ENCODE data around the gene HSFX4. TPM values are rescaled to one million over a fixed set of nuclear protein-coding genes. Genes with fewer than 3 reads are reported as not detected.
"Not testable (repeated sequence)": the region's sequence is repeated elsewhere in the genome, so short reads cannot be mapped to it uniquely, and the experiment has no call there.

HSFX4 gene
- total RNA-seq, 2 donors from 2014 or later, result not detected

DNA sequence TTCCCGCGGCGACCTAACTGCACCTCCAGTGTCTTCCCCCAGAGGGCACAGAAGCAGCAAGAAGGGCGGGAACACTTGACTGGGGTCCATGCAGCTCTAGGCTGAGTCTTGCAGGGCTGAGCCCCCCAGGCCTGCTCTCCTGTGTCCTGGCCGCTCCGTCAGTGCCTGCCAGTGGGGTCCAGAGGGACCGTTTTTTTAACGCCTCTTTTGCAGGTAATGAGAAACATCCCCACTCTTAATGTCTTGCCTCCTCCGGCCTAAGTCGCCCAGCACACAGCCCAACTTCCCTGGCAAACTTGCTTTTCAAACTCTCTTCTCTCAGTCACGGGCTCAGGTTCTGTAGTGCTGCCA, 11.3 kb downstream of the HSFX4 start:
- H3K9me3 Mint-ChIP-seq; ATAC-seq (replicated peaks in 1 of 2); DNase-seq; H3K4me1 Mint-ChIP-seq (ENCODE audit: low read depth); H3K36me3 Mint-ChIP-seq (ENCODE audit: insufficient read depth in 2 of 2): not testable (repeated sequence)
- H3K27me3 Mint-ChIP-seq (ENCODE audit: low read depth), result peaks cover 19% of the 10 kb centered on the region
- H3K27ac Mint-ChIP-seq, result peak overlapping the region; percentile 96
- peak overlapping the region; percentile 94 to 96 for H3K4me3 Mint-ChIP-seq

DNA sequence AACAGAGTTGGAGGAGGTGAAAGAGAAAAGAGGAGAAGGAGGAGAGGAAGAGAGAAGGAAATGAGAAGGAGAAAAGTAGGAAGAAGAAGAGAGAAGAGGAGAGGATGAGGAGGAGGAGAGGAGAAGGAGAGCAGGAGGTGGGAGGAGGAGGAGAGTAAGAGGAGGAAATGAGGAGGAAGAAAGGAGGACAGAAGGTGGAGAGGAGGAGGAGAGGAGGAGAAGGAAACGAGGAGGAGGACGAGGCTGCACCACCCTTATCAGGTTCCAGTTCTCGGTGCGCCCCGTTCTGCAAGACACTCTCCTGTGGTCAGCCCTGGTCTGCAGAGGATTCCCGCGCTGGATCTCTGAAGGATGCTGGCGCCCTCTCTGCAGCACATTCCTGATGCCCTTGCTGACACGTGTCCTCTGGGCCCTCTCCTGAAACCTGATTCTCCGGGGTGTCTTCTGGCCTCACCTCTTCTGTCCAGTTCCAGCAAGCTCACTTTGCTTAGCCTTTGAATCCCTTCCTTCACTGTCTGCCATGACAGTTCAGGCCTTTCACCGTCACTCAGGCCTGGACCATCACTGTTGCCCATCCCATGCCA, 15.8 kb downstream of the HSFX4 start:
- not testable (repeated sequence) for H3K9me3 Mint-ChIP-seq; H3K36me3 Mint-ChIP-seq (ENCODE audit: insufficient read depth in 2 of 2); H3K4me3 Mint-ChIP-seq; DNase-seq; H3K4me1 Mint-ChIP-seq (ENCODE audit: low read depth); ATAC-seq (replicated peaks in 1 of 2)
- H3K27ac Mint-ChIP-seq, result peak overlapping the region; percentile 51
- H3K27me3 Mint-ChIP-seq (ENCODE audit: low read depth), result peaks cover 20% of the 10 kb centered on the region

DNA sequence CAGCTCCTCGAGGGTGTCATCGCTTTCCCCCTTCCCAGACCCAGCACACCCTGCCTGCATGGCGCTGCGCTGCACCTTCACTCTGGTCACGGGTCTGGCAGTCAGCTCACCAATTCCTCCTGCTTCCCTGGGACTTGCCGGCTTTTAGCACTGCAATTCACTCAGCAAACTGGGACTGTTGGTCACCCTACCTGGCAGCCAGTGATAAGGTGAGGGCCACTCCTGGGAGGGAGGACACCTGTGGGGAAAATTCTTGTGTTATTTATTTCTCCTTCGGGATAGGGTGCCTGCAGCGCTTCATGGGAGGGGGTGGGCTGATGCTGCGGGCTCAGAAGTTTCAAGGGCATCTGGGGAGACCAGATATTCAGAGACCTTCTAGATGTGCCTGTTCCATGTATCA, 16.4 kb downstream of the HSFX4 start:
- DNase-seq; H3K27ac Mint-ChIP-seq; H3K4me3 Mint-ChIP-seq; H3K4me1 Mint-ChIP-seq (ENCODE audit: low read depth); H3K36me3 Mint-ChIP-seq (ENCODE audit: insufficient read depth in 2 of 2); ATAC-seq (replicated peaks in 1 of 2); H3K9me3 Mint-ChIP-seq: not testable (repeated sequence)
- H3K27me3 Mint-ChIP-seq (ENCODE audit: low read depth), result peaks cover 20% of the 10 kb centered on the region

DNA sequence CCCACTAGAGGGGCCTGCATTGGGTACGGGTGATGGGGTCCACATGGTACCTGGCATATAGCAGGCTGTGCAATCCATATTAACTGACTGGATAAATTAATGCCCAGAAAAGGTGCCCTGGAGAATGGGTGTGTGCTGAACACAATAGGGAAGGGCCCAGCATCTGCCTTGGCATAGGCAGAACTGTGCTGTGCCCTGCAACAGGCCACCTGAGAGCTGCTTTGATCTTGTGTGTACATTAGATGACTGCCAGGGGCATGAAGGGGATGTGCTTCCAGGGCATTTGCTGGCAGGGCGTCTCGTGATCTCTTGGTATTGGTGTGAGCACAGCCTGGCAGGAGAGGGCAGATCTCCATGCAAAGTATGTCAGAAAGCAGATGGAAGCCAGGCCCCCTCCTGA, 17.6 kb downstream of the HSFX4 start:
- ATAC-seq (replicated peaks in 1 of 2); H3K9me3 Mint-ChIP-seq; H3K27ac Mint-ChIP-seq; H3K4me3 Mint-ChIP-seq; H3K4me1 Mint-ChIP-seq (ENCODE audit: low read depth); DNase-seq; H3K36me3 Mint-ChIP-seq (ENCODE audit: insufficient read depth in 2 of 2): not testable (repeated sequence)
- H3K27me3 Mint-ChIP-seq (ENCODE audit: low read depth), result peaks cover 20% of the 10 kb centered on the region

DNA sequence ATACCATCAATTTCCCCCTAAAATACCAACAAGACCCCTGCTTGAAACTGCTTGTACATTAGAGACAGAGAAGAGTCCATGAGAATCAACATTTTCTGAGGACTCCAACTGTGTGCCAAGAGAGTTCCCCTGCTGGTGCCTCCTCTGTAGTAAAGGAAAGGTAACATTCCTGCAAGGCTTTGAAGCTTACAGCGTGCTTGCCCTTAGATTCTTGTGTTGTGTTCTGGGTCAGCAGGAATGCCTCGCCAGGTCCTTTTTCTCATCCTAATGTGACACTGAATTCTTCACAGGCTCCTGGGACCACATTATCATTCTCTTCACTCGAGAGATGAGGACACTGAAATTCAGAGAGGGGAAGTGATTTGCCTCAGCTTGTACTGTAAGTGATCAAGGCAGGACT, 18.6 kb downstream of the HSFX4 start:
- no peak for DNase-seq

DNA sequence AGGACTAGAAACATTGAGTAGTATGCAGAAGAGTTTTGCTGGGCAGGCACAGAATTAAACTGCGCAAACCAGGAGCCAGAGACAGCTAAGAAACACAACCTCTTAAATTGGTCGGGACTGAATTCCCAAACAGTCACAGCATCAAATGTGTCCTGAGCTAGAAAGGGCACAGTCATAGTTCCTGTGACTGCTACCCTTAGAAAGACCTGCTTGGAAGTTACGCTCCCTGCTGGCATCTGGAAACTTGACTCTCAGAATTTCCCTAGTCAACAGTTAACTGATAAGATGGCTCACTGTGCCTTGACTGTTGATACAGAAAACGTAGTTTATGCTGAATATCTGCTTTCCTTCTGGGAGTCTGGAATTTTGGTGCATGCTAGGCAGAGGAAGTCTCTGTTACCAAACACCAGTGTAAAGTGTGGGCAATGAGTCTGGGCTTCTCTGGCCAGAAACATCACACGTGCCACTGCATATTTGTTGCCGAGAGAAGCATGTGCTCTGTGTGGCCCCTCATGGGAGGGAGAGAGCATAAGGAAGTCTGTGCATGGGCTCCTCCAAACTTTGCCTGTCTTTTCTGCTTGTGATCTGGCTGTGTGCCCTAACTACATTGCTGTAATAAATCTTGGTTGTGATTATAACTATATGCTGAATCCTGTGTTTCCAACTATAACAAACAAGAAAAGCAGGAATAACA, 20.5 kb downstream of the HSFX4 start:
- Mint-ChIP-seq H3K27me3 (ENCODE audit: low read depth) (peaks cover 8% of the 10 kb centered on the region), H3K36me3 (ENCODE audit: insufficient read depth in 2 of 2) (no peaks in the 10 kb centered on the region), H3K4me3 (no peak overlapping the region), H3K9me3 (no peaks in the 10 kb centered on the region), H3K27ac (no peak overlapping the region), H3K4me1 (ENCODE audit: low read depth) (no peaks in the 10 kb centered on the region)
- ATAC-seq (replicated peaks in 1 of 2) (no peak), DNase-seq (no peak)

More for the DNA sequence above, 18.6 kb downstream of the HSFX4 start:
- Mint-ChIP-seq H3K9me3 (no peaks in the 10 kb centered on the region), H3K36me3 (ENCODE audit: insufficient read depth in 2 of 2) (no peaks in the 10 kb centered on the region), H3K27me3 (ENCODE audit: low read depth) (peaks cover 20% of the 10 kb centered on the region), H3K4me3 (no peak overlapping the region), H3K4me1 (ENCODE audit: low read depth) (no peaks in the 10 kb centered on the region), H3K27ac (no peak overlapping the region)
- no peak for ATAC-seq (replicated peaks in 1 of 2)

DNA sequence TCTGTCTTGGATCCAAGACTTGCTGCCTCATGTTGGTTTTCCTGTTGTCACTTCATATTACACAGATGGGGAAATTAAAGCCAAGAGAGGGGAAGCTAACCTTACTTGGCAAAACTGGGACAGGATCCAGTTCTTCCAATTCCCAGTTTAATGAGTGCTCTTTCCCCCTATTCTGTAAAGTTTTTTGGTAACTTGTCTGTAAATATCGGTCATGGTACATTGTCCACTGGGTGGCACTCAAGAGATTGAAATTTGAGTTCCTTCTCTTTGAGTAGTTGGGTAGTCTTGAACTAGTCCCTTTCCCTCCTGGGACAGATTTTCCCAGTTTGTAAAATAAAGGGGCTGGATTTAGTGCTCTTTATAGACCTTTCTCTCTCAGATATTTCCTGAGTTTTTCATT, 21.3 kb downstream of the HSFX4 start:
- Mint-ChIP-seq H3K27ac (peak overlapping the region; percentile 27), H3K4me1 (ENCODE audit: low read depth) (no peaks in the 10 kb centered on the region), H3K9me3 (no peaks in the 10 kb centered on the region), H3K36me3 (ENCODE audit: insufficient read depth in 2 of 2) (no peaks in the 10 kb centered on the region), H3K27me3 (ENCODE audit: low read depth) (peaks cover under 1% of the 10 kb centered on the region), H3K4me3 (no peak overlapping the region)
- ATAC-seq (replicated peaks in 1 of 2) (no peak), DNase-seq (peak in 1 of 2 donors; percentile 6)

DNA sequence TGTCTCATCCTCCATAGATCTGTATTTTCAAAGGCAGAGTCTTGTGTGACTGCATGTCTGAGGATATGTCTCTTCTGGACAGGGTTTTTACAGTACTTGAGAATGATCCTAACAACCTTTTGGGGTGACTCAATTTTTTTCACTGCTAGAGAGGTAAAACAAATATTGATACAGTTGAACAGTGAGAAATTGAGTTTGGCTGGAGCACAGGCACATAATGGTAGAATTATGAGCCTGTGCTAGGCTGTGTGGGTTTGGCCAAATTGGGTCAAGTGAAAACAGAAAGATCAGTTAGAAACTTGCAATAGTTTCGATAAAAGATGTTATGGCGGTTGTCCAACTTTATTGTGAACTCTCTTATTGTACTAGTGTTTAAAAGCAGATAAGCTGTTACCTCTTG, 32.2 kb downstream of the HSFX4 start:
- Mint-ChIP-seq H3K4me3 (no peak overlapping the region), H3K9me3 (no peaks in the 10 kb centered on the region), H3K36me3 (ENCODE audit: insufficient read depth in 2 of 2) (no peaks in the 10 kb centered on the region), H3K4me1 (ENCODE audit: low read depth) (no peaks in the 10 kb centered on the region), H3K27me3 (ENCODE audit: low read depth) (peaks cover 7% of the 10 kb centered on the region), H3K27ac (no peak overlapping the region)
- DNase-seq (no peak), ATAC-seq (replicated peaks in 1 of 2) (peak in 1 of 2 donors; percentile 23)

DNA sequence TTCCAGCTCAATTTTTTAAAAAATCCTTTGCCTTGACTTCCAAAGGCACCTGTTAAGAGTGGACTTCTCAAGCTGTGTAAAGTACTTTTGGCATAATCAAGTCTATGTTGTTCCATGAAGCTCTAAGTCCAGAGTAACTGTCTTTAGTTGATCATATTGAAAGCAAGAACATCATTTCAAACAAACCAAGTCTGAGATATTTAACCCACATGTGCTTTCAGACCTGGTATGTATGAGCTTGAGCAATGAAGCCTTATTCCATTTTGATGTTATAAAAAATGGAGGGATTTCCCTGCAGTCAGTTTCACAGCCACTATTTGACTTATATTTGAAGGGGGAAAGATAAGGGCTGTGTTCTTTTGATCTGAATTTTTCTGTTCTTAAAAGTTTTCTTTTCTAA, 32.6 kb downstream of the HSFX4 start:
- ATAC-seq (replicated peaks in 1 of 2), result peak; percentile 31 to 58
- H3K9me3 Mint-ChIP-seq, result no peaks in the 10 kb centered on the region
- H3K27me3 Mint-ChIP-seq (ENCODE audit: low read depth), result peaks cover 7% of the 10 kb centered on the region
- H3K27ac Mint-ChIP-seq, result no peak overlapping the region
- no peak for DNase-seq
- H3K4me1 Mint-ChIP-seq (ENCODE audit: low read depth), result no peaks in the 10 kb centered on the region
- no peaks in the 10 kb centered on the region for H3K36me3 Mint-ChIP-seq (ENCODE audit: insufficient read depth in 2 of 2)
- no peak overlapping the region for H3K4me3 Mint-ChIP-seq

DNA sequence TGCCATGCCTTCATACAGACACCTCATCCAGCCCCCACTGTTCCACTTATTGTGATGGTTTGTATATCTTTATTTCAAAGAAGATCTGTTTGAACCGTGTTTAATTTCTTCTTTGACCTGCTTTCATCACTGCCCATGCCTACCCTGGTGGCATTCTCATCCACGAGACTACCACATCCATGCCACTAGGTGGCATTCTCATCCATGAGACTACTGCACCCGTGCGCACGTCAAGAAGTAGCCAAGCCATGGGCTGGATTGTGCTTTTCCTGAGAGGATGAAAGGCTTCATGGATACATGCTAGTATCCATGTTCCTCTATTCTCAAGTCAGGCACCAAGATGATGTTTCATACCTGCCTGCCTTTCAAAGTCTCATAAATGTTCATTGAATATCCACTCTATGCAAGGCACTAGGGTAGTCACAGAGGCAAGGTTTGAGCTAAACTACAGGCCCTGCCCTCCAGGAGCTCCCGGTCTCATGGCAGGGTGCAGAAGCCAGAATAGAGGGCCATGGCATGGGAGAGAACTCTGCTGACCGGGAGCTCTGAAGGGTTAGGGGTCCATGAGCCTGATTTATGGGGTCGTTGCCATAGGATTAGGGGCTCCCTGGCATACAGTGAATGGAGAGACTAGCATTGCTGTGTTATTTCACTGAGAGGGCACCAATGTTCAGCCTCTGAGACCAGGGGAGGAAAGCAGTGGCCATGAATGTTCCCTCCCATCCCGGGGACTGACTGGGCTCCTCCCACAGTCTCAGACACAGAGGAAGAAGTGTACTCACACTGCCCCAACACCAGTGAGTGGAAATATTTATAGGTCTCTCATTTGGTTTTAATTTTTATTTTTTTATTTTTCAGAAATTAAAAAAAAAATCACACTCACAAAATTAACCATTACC, 33.7 kb downstream of the HSFX4 start:
- H3K27ac Mint-ChIP-seq, result peak overlapping the region; percentile 85
- peak; percentile 11 to 28 for DNase-seq

DNA sequence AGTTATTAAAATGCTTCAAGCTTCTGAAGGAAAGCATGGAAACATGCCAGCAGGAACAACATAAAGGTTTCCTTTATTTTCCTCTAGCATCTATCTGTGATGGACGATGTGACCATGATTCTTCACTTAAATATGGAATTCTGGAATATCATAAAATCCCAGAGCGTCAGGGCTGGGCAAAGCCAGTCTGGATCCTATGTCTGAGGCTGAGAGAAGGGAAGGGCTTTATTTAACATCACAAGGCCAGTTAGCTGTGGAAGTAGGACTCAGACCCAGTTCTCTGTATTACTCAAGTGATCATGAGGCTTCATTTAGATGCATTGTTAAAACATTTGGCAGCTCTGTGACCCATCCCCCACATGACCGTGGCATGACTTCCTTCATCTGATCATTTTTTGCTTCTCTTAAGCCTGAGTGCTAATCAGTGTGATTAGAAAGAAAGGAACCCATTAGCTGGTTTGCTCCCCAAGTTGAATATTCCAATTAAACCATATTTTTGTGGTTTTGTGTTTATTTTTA, 49.8 kb downstream of the HSFX4 start:
- Mint-ChIP-seq H3K9me3 (no peaks in the 10 kb centered on the region), H3K36me3 (ENCODE audit: insufficient read depth in 2 of 2) (no peaks in the 10 kb centered on the region), H3K27me3 (ENCODE audit: low read depth) (peaks cover 10% of the 10 kb centered on the region), H3K27ac (no peak overlapping the region), H3K4me3 (no peak overlapping the region), H3K4me1 (ENCODE audit: low read depth) (no peaks in the 10 kb centered on the region)
- ATAC-seq (replicated peaks in 1 of 2) (no peak), DNase-seq (no peak)

More for the DNA sequence above, 33.7 kb downstream of the HSFX4 start:
- Mint-ChIP-seq H3K27me3 (ENCODE audit: low read depth) (peaks cover 10% of the 10 kb centered on the region), H3K4me3 (no peak overlapping the region), H3K9me3 (no peaks in the 10 kb centered on the region), H3K36me3 (ENCODE audit: insufficient read depth in 2 of 2) (no peaks in the 10 kb centered on the region), H3K4me1 (ENCODE audit: low read depth) (peaks cover 3% of the 10 kb centered on the region)
- ATAC-seq (replicated peaks in 1 of 2), result peak; percentile 61 to 64

Data from activated T-cell treated with anti-CD3 and anti-CD28 coated beads, Interleukin-2, amount 50 U/mL, for 72 hours (primary cell).